Measurements from ENCODE around the gene ANGEL1.

Gene ANGEL1, protein sequence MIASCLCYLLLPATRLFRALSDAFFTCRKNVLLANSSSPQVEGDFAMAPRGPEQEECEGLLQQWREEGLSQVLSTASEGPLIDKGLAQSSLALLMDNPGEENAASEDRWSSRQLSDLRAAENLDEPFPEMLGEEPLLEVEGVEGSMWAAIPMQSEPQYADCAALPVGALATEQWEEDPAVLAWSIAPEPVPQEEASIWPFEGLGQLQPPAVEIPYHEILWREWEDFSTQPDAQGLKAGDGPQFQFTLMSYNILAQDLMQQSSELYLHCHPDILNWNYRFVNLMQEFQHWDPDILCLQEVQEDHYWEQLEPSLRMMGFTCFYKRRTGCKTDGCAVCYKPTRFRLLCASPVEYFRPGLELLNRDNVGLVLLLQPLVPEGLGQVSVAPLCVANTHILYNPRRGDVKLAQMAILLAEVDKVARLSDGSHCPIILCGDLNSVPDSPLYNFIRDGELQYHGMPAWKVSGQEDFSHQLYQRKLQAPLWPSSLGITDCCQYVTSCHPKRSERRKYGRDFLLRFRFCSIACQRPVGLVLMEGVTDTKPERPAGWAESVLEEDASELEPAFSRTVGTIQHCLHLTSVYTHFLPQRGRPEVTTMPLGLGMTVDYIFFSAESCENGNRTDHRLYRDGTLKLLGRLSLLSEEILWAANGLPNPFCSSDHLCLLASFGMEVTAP

DNA sequence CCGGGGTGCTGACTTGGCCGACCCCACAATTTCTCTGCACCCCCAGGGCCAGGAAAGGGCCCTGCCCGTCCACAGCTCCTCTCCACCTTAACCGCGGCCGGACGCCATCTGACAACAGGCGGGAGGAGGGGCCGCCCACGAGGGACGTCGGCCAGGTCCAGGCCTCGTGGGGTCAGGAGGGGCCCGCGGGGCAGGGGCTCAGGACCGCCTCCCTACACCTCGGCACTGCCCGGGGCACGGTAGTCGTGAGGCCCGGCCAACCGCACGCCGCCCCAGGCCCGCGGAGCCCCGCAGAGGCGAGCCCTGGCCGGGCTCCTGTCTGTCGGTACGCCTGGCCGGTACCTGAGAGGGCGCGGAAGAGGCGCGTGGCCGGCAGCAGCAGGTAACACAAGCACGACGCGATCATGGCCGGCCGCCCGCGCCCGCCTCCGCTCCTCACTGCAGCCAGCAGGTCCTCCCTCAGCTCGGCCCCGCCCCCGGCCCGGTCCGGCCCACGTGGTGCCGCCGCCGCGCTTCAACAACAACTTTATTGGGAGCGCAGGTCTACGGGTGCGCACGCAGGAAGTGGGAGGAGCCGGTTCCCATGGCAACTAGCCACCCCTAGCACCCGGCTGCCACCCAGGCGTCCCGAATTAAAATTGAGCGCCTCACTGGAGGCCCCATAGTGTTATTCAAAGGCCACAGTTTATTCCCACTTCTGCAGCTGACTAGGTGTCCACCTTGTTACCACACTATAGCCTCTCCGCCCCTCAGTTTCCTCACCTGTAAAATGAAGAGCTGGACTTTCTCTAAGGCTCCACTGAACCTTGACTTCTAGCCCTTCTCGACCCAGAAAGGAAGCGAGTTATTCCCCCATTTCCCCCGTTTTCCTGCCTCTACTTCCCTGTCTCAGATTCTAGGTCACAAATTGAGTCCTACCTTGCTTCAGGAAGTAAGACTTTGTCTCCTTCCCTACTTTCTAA lies at the start of gene ANGEL1:
Gene ANGEL1, minus strand, starts transcription at position 461 of the 962 bp plus-strand sequence. Its CDS starts 55 bp downstream, at position 406.
- peak; percentile 95 for DNase-seq

GRCh38 chr14:76861574-76862255 lies 49.0 kb upstream of the ANGEL1 start:
- DNase-seq, result no peak

GRCh38 chr14:76856769-76857168 lies 44.1 kb upstream of the ANGEL1 start:
- DNase-seq, result no peak

- DNase-seq, result no peak
Measured at GRCh38 chr14:76855066-76855465, 42.4 kb upstream of the ANGEL1 start.

GRCh38 chr14:76848879-76849278 lies 36.2 kb upstream of the ANGEL1 start:
- DNase-seq, result no peak

DNA sequence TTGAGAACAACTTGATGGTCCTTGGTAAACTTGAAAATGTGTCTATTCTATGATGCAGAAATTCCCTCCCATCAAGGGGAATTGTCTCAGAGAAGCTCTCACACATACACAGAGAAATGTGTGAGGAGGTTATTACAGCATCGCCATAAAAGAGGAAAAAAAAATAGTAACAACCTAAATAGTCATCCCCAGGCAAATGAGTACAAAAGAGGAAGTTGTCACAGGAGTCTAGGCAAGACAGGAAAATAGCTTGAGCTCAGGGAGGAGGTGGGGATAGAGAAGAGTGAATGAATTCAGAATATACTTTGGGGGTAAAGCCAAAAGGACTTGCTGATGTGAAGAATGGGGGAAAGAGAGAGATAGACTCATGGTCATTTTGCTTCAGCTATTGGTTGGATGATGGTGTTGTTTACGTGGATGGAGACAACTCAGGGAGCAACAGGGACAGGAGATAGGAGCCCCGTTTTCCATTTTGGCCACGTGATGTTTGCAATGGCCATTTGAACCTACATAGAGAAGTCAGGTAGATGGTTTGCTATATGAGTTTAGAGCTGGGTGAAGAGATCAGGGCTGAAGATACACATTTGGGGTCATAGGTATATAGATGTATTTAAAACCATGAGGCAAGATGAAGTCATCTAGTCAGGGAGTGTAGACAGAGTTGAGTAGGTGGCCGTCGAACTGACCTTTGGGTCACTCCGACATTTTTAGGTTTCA lies 33.8 kb upstream of the ANGEL1 start:
- no peak for DNase-seq

GRCh38 chr14:76844223-76844622 lies 31.5 kb upstream of the ANGEL1 start:
- DNase-seq, result peak; percentile 15

- DNase-seq, result no peak
Measured at GRCh38 chr14:76842414-76842813, 29.7 kb upstream of the ANGEL1 start.

DNA sequence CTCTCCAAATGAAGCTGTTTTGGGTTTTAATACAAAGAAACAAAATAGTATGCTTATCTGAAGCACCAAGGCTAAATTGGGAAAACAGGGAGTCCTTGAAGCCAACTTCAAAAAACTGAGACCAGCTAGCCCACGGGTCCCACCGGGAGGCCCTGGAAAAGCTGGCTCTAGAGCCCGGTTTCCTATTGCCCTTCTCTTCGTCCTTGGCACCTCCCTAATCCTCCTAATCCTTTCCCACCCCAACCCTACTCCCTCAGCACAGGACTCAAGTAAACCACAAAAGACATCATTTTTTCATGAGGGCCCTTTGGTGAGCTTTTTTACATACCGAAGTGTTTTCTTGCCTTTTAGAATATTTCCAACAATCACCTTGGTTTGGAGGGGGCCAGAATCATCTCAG lies 24.8 kb upstream of the ANGEL1 start:
- no peak for DNase-seq

GRCh38 chr14:76836029-76836630 lies 23.4 kb upstream of the ANGEL1 start:
- DNase-seq, result no peak

DNA sequence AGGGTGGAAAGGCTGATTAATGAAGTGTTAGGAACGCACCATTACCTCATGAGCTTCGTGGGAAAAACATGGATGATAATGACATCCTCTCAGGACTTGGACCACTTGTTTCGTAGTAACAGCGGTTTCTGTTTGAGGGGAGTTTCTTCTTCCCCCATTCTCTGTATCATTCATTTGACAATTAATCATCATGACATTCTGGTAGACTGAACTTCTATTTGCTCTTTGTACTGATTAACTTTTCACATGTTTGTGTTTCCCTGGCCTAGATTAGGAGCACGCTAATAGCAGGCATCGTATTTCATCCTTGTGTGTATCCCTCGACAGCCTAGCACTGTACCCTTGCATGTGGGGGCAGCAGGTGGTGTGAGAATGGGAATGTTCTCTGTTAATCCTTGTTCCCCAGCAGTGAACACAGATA lies 21.6 kb upstream of the ANGEL1 start:
- DNase-seq, result no peak

DNA sequence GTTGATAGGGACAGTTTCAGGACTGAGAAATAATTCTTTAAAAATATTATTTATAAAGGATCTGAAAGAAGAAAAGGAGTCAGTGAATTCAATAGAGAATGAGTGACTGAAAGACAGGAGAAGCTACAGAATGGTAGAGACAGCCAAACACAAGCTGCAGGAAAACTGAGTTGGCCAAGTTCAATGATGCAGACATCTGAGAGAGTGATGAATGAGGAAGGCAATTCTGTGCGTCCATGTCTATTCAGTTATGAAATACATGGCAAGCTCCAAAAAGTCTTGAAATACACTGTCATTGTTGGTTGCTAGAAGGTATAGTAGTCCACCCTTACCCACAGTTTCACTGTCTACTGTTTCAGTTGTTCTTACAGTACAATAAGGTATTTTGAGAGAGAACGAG lies 20.3 kb upstream of the ANGEL1 start:
- DNase-seq, result no peak

- DNase-seq, result no peak
Measured at GRCh38 chr14:76832503-76832988, 19.9 kb upstream of the ANGEL1 start.

GRCh38 chr14:76830556-76830955 lies 17.9 kb upstream of the ANGEL1 start:
- no peak for DNase-seq

GRCh38 chr14:76829650-76830421 lies 17.2 kb upstream of the ANGEL1 start:
- no peak for DNase-seq

- no peak for DNase-seq
Measured at GRCh38 chr14:76829013-76829365, 16.3 kb upstream of the ANGEL1 start.

DNA sequence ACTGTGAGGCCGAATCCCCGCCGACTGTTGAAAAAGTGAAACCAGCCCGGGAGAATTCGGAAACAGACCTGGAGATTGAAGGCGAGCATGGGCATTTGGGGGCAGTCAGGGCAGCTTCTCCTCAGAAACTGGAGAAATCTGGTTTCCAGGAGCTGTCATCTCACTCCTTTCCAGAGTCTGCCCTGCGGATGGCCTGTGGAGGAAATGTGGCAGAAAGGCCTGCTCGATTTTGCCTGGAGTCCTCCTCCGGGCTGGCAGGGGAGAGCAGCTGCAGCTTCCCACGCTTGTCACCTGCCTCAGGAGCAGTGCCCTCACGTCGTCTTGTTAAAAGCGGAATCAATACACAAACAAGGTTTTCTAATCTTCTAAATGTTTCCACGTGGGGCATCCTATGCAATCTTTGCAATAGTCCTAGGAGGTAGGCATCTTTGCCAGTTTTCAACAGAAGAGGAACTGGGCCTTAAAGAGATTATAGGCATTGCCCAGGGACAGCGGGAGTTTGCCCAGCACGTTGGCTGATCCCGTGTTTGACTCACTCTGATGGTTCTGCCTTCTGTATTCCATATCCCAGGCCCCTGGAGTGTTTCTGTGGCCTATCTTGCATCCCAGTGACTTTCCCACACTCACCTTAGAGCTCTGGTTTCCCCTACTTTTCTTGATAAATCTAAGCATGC lies 15.8 kb upstream of the ANGEL1 start:
- DNase-seq, result no peak

- DNase-seq, result no peak
Measured at GRCh38 chr14:76827696-76828296, 15.1 kb upstream of the ANGEL1 start.

- DNase-seq, result no peak
Measured at GRCh38 chr14:76826122-76826521, 13.4 kb upstream of the ANGEL1 start, which contains the start of gene LRRC74A. Gene LRRC74A (plus strand): TSS chr14:76826408. CDS start chr14:76826698, 290 bp downstream.
